GM08714 (cell line): ENCODE data around the gene CNN3.
"Not testable (repeated sequence)": the region's sequence is repeated elsewhere in the genome, so short reads cannot be mapped to it uniquely, and the experiment has no call there.

Experiments used
- H3K4me3 ChIP-seq: fragments of 200-500 bp; sonication (Bioruptor generic); 2 replicates; pipeline ENCODE4 v1.5.1; 2014; ENCODE audit warnings: mild to moderate bottlenecking, low read length, inconsistent platforms
- ZNF274 ChIP-seq: IDR thresholded peaks from 2 replicates; pipeline ENCODE4 v1.6.1; 2012; ENCODE audit warnings: mild to moderate bottlenecking, low read depth, low read length

CNN3 gene

GRCh38 chr1:94954263-94955220 is 27.6 kb upstream of the CNN3 start:
- no peak overlapping the region for H3K4me3 ChIP-seq
- TF ChIP-seq ZNF274 = no peak

GRCh38 chr1:94953746-94954145 is 26.8 kb upstream of the CNN3 start:
- no peak overlapping the region for H3K4me3 ChIP-seq
- TF ChIP-seq ZNF274 = no peak

DNA sequence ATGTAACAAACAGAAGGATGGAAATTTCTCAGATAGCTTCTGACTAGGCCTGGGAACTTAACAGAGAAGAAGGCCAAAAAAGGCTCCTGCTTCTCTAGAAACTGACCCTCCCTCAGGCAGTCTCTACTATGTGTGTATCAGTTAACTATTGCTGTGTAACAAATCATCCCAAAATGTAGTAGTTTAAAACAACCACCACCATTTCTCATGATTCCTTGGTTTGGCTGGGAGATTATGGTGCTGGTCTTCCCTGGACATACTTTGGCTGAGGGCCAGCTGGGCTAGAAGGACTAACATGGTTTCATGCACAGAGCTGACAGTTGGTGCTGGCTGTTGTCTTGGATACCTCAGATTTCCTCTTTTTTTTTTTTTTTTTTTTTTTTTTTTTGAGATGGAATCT is 26.2 kb upstream of the CNN3 start:
- H3K4me3 ChIP-seq = no peak overlapping the region
- no peak for TF ChIP-seq ZNF274

GRCh38 chr1:94952539-94952938 is 25.6 kb upstream of the CNN3 start:
- no peak overlapping the region for H3K4me3 ChIP-seq

GRCh38 chr1:94951509-94952208 is 24.7 kb upstream of the CNN3 start:
- no peak overlapping the region for H3K4me3 ChIP-seq
- TF ChIP-seq ZNF274 = no peak

More at GRCh38 chr1:94952539-94952938, 25.6 kb upstream of the CNN3 start:
- TF ChIP-seq ZNF274 = no peak

DNA sequence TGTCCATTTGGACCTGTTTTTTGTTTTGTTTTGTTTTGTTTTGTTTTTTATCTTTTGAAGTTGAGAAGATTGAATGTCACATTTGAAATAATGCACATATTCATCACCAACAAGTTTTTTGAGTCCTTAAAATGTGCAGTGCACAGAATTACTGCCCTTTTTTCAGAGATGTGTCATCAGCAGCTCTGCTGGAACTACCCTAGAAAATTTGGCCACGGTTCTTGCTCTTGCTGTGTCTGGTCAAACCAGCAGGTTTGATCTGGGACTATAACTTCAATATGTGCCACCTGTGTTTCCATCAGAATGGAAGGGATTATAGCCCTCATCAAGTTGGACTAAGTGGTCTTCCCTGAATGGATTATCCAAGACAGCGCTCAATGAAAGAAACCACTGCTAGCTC is 24.1 kb upstream of the CNN3 start:
- no peak overlapping the region for H3K4me3 ChIP-seq
- TF ChIP-seq ZNF274 = no peak

- TF ChIP-seq ZNF274 = no peak
- no peak overlapping the region for H3K4me3 ChIP-seq
Observed at GRCh38 chr1:94949681-94950661, 23.1 kb upstream of the CNN3 start.

DNA sequence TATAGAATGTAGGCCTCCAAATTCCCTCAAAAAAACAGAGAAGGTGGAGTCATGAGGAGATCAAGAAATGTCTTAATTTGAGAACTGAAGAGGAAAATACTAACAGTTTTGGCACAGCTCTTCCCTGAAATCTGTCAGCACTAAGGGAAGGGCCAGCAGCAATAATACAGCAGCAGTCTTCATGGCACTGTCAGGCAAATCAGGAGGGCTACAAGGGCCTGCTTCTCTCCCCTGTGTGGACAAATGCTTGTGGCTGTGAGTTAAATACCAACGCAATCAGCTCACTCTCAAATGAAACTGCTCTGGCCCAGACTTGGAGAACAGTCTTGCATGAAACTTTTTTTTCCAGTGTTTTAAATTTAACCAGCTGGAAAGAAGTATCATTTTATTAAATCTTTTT is 20.5 kb upstream of the CNN3 start:
- no peak overlapping the region for H3K4me3 ChIP-seq
- no peak for TF ChIP-seq ZNF274

GRCh38 chr1:94946886-94947285 is 20.0 kb upstream of the CNN3 start:
- no peak overlapping the region for H3K4me3 ChIP-seq
- no peak for TF ChIP-seq ZNF274

DNA sequence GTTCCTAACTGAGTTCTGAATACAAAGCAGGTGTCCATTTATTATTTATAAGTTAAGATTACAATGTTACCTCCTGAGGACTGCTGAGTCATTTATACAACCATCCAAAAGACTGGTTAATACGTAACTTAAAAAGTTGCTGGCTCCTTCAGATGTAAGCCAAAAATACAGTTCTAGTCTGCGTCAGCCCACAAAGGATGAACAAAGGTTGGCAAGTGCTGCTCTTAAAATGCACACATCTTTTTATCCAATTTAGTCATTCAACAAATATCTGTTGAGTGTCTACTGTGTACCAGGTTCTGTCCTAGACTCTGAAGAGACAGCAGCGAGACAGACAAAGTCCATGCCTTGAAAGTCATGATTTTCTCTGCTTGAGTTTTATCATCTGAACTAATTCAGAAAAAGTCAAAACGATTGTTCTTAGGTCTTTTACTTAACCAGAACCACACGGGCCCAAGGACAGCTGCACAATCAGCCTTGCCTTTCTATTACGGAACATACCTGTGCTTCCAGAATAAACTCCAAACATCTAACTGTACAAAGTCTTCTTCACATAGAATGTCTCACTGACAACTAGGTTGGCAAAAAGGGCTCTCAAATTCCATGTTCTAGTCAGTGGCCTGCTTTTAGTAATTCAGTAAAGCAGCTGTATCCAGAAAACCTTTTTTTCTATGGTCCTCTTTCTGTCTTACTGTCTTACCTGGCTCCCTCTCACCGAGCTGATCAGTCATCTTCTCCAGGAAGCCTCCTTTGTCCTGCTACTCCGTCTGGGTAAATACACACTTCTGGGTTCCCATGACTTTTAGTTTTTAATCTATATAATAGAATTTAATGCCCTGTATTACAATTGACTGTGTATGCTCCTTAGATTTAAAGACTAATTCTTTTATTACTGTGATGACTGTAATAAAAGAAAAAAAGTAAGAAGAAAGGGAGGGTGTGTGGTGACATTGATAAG is 15.5 kb upstream of the CNN3 start:
- no peak overlapping the region for H3K4me3 ChIP-seq
- TF ChIP-seq ZNF274 = no peak

- not testable (repeated sequence) for H3K4me3 ChIP-seq
Observed at GRCh38 chr1:94941480-94941879, 14.6 kb upstream of the CNN3 start.

GRCh38 chr1:94940738-94941137 is 13.8 kb upstream of the CNN3 start:
- no peak for TF ChIP-seq ZNF274
- H3K4me3 ChIP-seq = no peak overlapping the region

DNA sequence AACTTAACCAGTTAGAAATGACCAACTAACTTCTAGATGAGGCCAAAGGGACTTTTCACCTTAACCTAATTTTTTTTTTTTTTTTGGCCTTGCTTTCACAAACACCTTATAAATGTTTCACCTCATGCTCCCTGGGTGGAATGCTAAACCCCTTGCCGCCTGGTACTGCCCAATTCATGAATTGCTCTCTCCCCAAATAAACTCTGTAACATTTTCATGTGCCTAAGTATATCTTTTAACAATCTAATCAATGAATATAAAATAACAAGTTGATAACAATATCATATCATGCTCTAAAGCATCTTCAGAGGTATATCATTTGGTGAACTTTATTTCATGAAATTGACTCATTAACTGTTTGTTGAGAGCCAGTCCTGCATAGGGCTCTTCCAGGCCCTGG is 10.9 kb upstream of the CNN3 start:
- no peak for TF ChIP-seq ZNF274

More for the DNA sequence above, 10.9 kb upstream of the CNN3 start:
- H3K4me3 ChIP-seq = no peak overlapping the region
